Measurements from ENCODE around the gene CAMTA1.

The CAMTA1 gene

GRCh38 chr1:7617826-7618225 lies 832.6 kb downstream of the CAMTA1 start:
- no peak for DNase-seq

GRCh38 chr1:7620196-7620595 lies 834.9 kb downstream of the CAMTA1 start:
- no peak for DNase-seq

GRCh38 chr1:7621334-7622219 lies 836.3 kb downstream of the CAMTA1 start:
- no peak for DNase-seq

- no peak for DNase-seq
Observed at GRCh38 chr1:7623842-7624241, 838.6 kb downstream of the CAMTA1 start.

GRCh38 chr1:7624791-7625355 lies 839.6 kb downstream of the CAMTA1 start:
- DNase-seq: no peak

GRCh38 chr1:7625401-7625800 lies 840.1 kb downstream of the CAMTA1 start:
- no peak for DNase-seq

GRCh38 chr1:7628273-7628672 lies 843.0 kb downstream of the CAMTA1 start:
- DNase-seq: no peak

- no peak for DNase-seq
Observed at GRCh38 chr1:7629011-7629410, 843.8 kb downstream of the CAMTA1 start.

GRCh38 chr1:7629465-7630195 lies 844.4 kb downstream of the CAMTA1 start:
- no peak for DNase-seq

- no peak for DNase-seq
Observed at GRCh38 chr1:7630378-7630777, 845.1 kb downstream of the CAMTA1 start.

GRCh38 chr1:7632176-7632575 lies 846.9 kb downstream of the CAMTA1 start:
- no peak for DNase-seq

GRCh38 chr1:7632681-7633080 lies 847.4 kb downstream of the CAMTA1 start:
- no peak for DNase-seq

- no peak for DNase-seq
Observed at GRCh38 chr1:7633506-7634245, 848.4 kb downstream of the CAMTA1 start.

GRCh38 chr1:7634546-7635240 lies 849.4 kb downstream of the CAMTA1 start:
- no peak for DNase-seq

GRCh38 chr1:7636795-7637526 lies 851.7 kb downstream of the CAMTA1 start:
- DNase-seq: no peak

GRCh38 chr1:7638078-7638477 lies 852.8 kb downstream of the CAMTA1 start:
- no peak for DNase-seq

- DNase-seq: no peak
Observed at GRCh38 chr1:7639435-7640131, 854.3 kb downstream of the CAMTA1 start.

GRCh38 chr1:7640350-7640749 lies 855.1 kb downstream of the CAMTA1 start:
- no peak for DNase-seq

- no peak for DNase-seq
Observed at GRCh38 chr1:7640920-7641585, 855.8 kb downstream of the CAMTA1 start.

GRCh38 chr1:7641587-7642417 lies 856.5 kb downstream of the CAMTA1 start:
- no peak for DNase-seq
